Measurements from ENCODE around the gene SMARCA4.
"Not testable (repeated sequence)": the region's sequence is repeated elsewhere in the genome, so short reads cannot be mapped to it uniquely, and the experiment has no call there.

Gene SMARCA4

DNA sequence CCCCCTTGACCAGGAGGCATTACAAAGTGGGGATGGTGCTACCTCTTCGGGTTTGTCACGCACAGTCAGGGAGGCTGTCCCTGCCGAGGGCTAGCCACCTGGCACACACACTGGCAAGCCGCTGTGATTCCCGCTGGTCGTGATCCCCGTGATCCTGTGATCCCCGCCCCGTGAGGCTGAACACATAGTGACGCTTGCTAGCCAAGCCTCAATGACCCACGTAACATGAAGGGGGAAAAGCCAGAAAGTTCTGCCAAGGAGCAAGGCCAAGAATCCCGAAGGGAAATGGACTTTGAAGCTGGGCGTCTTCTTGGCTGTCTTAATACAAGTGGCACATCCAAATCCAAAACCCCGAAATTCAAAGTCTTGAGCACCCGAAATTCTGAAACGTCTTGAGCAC, 142.1 kb downstream of the SMARCA4 start:
- Mint-ChIP-seq H3K9me3 (no peaks in the 10 kb centered on the region), H3K27me3 (ENCODE audit: low read depth) (peaks cover 3% of the 10 kb centered on the region), H3K4me1 (peaks cover 5% of the 10 kb centered on the region), H3K4me3 (no peak overlapping the region), H3K27ac (no peak overlapping the region), H3K36me3 (ENCODE audit: low read depth) (peaks cover 65% of the 10 kb centered on the region)
- TF ChIP-seq, protein P1, sequence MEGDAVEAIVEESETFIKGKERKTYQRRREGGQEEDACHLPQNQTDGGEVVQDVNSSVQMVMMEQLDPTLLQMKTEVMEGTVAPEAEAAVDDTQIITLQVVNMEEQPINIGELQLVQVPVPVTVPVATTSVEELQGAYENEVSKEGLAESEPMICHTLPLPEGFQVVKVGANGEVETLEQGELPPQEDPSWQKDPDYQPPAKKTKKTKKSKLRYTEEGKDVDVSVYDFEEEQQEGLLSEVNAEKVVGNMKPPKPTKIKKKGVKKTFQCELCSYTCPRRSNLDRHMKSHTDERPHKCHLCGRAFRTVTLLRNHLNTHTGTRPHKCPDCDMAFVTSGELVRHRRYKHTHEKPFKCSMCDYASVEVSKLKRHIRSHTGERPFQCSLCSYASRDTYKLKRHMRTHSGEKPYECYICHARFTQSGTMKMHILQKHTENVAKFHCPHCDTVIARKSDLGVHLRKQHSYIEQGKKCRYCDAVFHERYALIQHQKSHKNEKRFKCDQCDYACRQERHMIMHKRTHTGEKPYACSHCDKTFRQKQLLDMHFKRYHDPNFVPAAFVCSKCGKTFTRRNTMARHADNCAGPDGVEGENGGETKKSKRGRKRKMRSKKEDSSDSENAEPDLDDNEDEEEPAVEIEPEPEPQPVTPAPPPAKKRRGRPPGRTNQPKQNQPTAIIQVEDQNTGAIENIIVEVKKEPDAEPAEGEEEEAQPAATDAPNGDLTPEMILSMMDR (IDR thresholded peaks at IDR 0.05; ENCODE audit: unreplicated experiment in 3 of 3) = no peak

GRCh38 chr19:11103667-11104066, 142.8 kb downstream of the SMARCA4 start:
- not testable (repeated sequence) for H3K27ac Mint-ChIP-seq; H3K4me3 Mint-ChIP-seq; H3K4me1 Mint-ChIP-seq; H3K9me3 Mint-ChIP-seq; H3K27me3 Mint-ChIP-seq (ENCODE audit: low read depth)
- H3K36me3 Mint-ChIP-seq (ENCODE audit: low read depth) = peaks cover 70% of the 10 kb centered on the region

GRCh38 chr19:11105014-11105636, 144.3 kb downstream of the SMARCA4 start:
- peaks cover 3% of the 10 kb centered on the region for H3K27me3 Mint-ChIP-seq (ENCODE audit: low read depth)
- TF ChIP-seq, protein P1 (IDR thresholded peaks at IDR 0.05; ENCODE audit: unreplicated experiment in 3 of 3) = no peak
- H3K36me3 Mint-ChIP-seq (ENCODE audit: low read depth) = peaks cover 63% of the 10 kb centered on the region
- no peak overlapping the region for H3K4me3 Mint-ChIP-seq
- no peak overlapping the region for H3K27ac Mint-ChIP-seq
- H3K9me3 Mint-ChIP-seq = no peaks in the 10 kb centered on the region
- H3K4me1 Mint-ChIP-seq = peaks cover under 1% of the 10 kb centered on the region

DNA sequence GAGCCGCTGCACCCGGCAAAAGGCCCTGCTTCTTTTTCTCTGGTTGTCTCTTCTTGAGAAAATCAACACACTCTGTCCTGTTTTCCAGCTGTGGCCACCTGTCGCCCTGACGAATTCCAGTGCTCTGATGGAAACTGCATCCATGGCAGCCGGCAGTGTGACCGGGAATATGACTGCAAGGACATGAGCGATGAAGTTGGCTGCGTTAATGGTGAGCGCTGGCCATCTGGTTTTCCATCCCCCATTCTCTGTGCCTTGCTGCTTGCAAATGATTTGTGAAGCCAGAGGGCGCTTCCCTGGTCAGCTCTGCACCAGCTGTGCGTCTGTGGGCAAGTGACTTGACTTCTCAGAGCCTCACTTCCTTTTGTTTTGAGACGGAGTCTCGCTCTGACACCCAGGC, 145.6 kb downstream of the SMARCA4 start:
- Mint-ChIP-seq H3K27me3 (ENCODE audit: low read depth) (peaks cover 3% of the 10 kb centered on the region), H3K9me3 (no peaks in the 10 kb centered on the region), H3K4me1 (no peaks in the 10 kb centered on the region), H3K4me3 (no peak overlapping the region), H3K27ac (peak overlapping the region in 2 of 3 experiments; percentile 67 to 72), H3K36me3 (ENCODE audit: low read depth) (peaks cover 62% of the 10 kb centered on the region)
- TF ChIP-seq, protein P1 (IDR thresholded peaks at IDR 0.05; ENCODE audit: unreplicated experiment in 3 of 3) = no peak

- no peaks in the 10 kb centered on the region for H3K4me1 Mint-ChIP-seq
- no peak overlapping the region for H3K4me3 Mint-ChIP-seq
- TF ChIP-seq, protein P1 (IDR thresholded peaks at IDR 0.05; ENCODE audit: unreplicated experiment in 3 of 3) = no peak
- no peaks in the 10 kb centered on the region for H3K27me3 Mint-ChIP-seq (ENCODE audit: low read depth)
- no peaks in the 10 kb centered on the region for H3K9me3 Mint-ChIP-seq
- peaks cover 60% of the 10 kb centered on the region for H3K36me3 Mint-ChIP-seq (ENCODE audit: low read depth)
- no peak overlapping the region for H3K27ac Mint-ChIP-seq
Observed at GRCh38 chr19:11108746-11109145, 147.9 kb downstream of the SMARCA4 start.

DNA sequence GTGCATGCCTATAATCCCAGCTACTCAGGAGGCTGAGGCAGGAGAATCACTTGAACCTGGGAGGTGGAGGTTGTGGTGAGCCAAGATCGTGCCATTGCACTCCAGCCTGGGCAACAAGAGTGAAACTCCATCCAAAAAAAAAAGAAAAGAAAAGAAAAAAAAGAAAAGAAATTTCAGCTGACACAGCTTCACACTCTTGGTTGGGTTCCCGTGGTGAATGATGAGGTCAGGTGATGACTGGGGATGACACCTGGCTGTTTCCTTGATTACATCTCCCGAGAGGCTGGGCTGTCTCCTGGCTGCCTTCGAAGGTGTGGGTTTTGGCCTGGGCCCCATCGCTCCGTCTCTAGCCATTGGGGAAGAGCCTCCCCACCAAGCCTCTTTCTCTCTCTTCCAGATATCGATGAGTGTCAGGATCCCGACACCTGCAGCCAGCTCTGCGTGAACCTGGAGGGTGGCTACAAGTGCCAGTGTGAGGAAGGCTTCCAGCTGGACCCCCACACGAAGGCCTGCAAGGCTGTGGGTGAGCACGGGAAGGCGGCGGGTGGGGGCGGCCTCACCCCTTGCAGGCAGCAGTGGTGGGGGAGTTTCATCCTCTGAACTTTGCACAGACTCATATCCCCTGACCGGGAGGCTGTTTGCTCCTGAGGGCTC, 150.4 kb downstream of the SMARCA4 start:
- Mint-ChIP-seq H3K27ac (no peak overlapping the region), H3K36me3 (ENCODE audit: low read depth) (peaks cover 60% of the 10 kb centered on the region), H3K9me3 (no peaks in the 10 kb centered on the region), H3K4me1 (no peaks in the 10 kb centered on the region), H3K4me3 (no peak overlapping the region), H3K27me3 (ENCODE audit: low read depth) (peaks cover 3% of the 10 kb centered on the region)
- TF ChIP-seq, protein P1 (IDR thresholded peaks at IDR 0.05; ENCODE audit: unreplicated experiment in 3 of 3) = no peak

All from nephron (organoid).